ENCODE data around the gene ZNF462. TPM values are rescaled to one million over a fixed set of nuclear protein-coding genes. Genes with fewer than 3 reads are reported as not detected.

The ZNF462 gene
- total RNA-seq, 1 experiment from 2014 or later: 164 TPM

DNA sequence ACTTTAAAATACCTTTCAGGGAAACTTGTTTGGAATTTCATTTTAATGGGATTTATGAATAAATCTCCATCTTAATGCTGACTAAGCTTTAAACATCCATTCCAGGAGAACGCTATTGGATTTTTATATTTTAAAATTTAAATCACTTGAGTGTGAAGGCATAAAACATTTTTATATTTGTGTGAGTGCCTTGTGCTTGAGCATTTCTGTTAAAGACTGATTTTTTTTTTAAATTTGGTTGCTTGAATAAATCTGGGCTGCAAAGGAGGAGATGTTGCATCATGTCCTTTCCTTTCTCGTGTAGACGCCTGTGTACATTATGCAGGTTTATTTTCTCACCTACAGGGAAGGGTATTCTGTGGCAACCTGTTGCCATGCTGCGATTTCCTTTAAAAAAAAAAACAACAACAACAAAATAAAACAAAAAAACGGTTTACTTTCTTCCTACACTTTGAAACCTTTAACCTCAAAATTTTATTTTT lies 108.1 kb downstream of the ZNF462 start:
- H2BK15ac ChIP-seq (ENCODE audit: low read depth, low read length): no peak overlapping the region
- DNase-seq: no peak
- no peak overlapping the region for H3K23ac ChIP-seq (ENCODE audit: insufficient read length, low read depth, low read length)
- H2BK20ac ChIP-seq (ENCODE audit: low read depth, low read length, poor library complexity, severe bottlenecking): no peak overlapping the region
- H4K5ac ChIP-seq (ENCODE audit: insufficient read length, low read depth, low read length): no peak overlapping the region
- Mint-ChIP-seq H3K4me3 (no peak overlapping the region), H3K27me3 (ENCODE audit: low read depth) (no peaks in the 10 kb centered on the region), H3K4me1 (peaks cover 50 to 60% of the 10 kb centered on the region in 2 experiments), H3K9me3 (no peaks in the 10 kb centered on the region), H3K27ac (peak overlapping the region; percentile 88 to 97 (median 88); a peak in 6 of 7 replicates), H3K36me3 (ENCODE audit: insufficient read depth in 1 of 3, low read depth in 3 of 3) (peaks cover 47 to 65% (median 56%) of the 10 kb centered on the region in 3 experiments)
- H4K8ac ChIP-seq (replicated peaks; ENCODE audit: insufficient read length, low read depth, low read length): no peak overlapping the region
- peaks cover 2% of the 10 kb centered on the region; the same call in 1 of the 2 replicates for H3K4me1 ChIP-seq (ENCODE audit: insufficient read depth, low read length)
- TF ChIP-seq, protein P1, sequence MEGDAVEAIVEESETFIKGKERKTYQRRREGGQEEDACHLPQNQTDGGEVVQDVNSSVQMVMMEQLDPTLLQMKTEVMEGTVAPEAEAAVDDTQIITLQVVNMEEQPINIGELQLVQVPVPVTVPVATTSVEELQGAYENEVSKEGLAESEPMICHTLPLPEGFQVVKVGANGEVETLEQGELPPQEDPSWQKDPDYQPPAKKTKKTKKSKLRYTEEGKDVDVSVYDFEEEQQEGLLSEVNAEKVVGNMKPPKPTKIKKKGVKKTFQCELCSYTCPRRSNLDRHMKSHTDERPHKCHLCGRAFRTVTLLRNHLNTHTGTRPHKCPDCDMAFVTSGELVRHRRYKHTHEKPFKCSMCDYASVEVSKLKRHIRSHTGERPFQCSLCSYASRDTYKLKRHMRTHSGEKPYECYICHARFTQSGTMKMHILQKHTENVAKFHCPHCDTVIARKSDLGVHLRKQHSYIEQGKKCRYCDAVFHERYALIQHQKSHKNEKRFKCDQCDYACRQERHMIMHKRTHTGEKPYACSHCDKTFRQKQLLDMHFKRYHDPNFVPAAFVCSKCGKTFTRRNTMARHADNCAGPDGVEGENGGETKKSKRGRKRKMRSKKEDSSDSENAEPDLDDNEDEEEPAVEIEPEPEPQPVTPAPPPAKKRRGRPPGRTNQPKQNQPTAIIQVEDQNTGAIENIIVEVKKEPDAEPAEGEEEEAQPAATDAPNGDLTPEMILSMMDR (conservative IDR thresholded peaks at IDR 0.05): no peak
- H3K4ac ChIP-seq (ENCODE audit: low read depth, low read length): no peak overlapping the region
- no peaks in the 10 kb centered on the region for H3K23me2 ChIP-seq (ENCODE audit: insufficient read length, low read depth, low read length, poor library complexity, severe bottlenecking)
- H4K20me1 ChIP-seq (ENCODE audit: control insufficient read depth, insufficient read depth, insufficient read length): no peaks in the 10 kb centered on the region
- no peak overlapping the region for H3K27ac ChIP-seq (ENCODE audit: insufficient read length, low read depth, low read length)
- H2BK120ac ChIP-seq (ENCODE audit: low read depth, low read length, poor library complexity, severe bottlenecking): no peak overlapping the region
- H3K56ac ChIP-seq (ENCODE audit: insufficient read length, low read depth, low read length): no peak overlapping the region
- no peaks in the 10 kb centered on the region for H3K79me2 ChIP-seq (ENCODE audit: insufficient read depth, low read length)
- H3K4me2 ChIP-seq (ENCODE audit: insufficient read depth, insufficient read length, low read length): no peak overlapping the region
- H2AFZ ChIP-seq (ENCODE audit: low read length): no peak overlapping the region
- H2AK5ac ChIP-seq (ENCODE audit: insufficient read length, low read length): no peak overlapping the region
- H3K14ac ChIP-seq (ENCODE audit: insufficient read depth, low read length): no peak overlapping the region
- no peak overlapping the region for H2BK12ac ChIP-seq (ENCODE audit: insufficient read length, low read depth, low read length)
- H2BK5ac ChIP-seq (ENCODE audit: insufficient read length, low read length): no peak overlapping the region
- H3K27me3 ChIP-seq (ENCODE audit: insufficient read depth, low read length): no peaks in the 10 kb centered on the region
- no peak overlapping the region for H4K91ac ChIP-seq (ENCODE audit: insufficient read length, low read depth, low read length)
- H3K9ac ChIP-seq (ENCODE audit: extremely low read depth, insufficient read length, low read length): no peak overlapping the region
- WGBS (ENCODE audit: extremely low coverage, insufficient read length, low lambda C conversion rate): 100% methylated on average over 1 of the region's 5 CpGs
- H3T11ph ChIP-seq (ENCODE audit: low read length): no peak overlapping the region
- H3K18ac ChIP-seq (ENCODE audit: insufficient read length, low read depth, low read length): no peak overlapping the region
- no peaks in the 10 kb centered on the region for H3K9me3 ChIP-seq (ENCODE audit: control insufficient read depth, low read depth, low read length)
- no peaks in the 10 kb centered on the region for H3K79me1 ChIP-seq (ENCODE audit: insufficient read depth, low read depth, low read length, poor library complexity, severe bottlenecking)
